Measurements from ENCODE around the gene EIPR1.
"Not testable (repeated sequence)": the region's sequence is repeated elsewhere in the genome, so short reads cannot be mapped to it uniquely, and the experiment has no call there.

Gene EIPR1

DNA sequence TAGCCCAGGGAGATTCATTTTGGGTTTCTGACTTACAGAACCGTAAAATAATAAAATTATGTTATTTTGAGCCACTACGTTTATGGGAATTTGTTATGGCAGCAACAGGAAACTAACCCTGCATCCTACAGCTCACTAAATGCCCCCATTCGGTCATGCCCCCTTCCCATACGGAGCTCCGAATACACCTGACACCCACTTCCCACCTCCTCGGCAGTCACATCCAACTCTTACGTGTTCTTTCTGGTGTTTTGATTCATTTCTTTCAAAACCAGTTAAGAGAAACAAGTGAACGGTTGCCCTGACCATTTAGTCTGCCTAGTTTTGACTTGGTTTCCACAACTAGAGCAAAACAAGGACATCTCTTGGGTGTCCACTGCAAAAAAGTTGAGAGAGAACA is 19.7 kb downstream of the EIPR1 start:
- Histone ChIP-seq H3K9me3 (no peaks in the 10 kb centered on the region), H3K27me3 (ENCODE audit: low read depth) (no peaks in the 10 kb centered on the region), H3K4me1 (no peaks in the 10 kb centered on the region), H3K4me3 (no peak overlapping the region), H3K36me3 (replicated peaks) (peaks cover 8% of the 10 kb centered on the region)
- in situ Hi-C loops (cut with MboI; ENCODE audit: low sequenced_read_pairs) = no loop called here
- DNase-seq (ENCODE audit: low spot score in 2 of 2) = no peak

DNA sequence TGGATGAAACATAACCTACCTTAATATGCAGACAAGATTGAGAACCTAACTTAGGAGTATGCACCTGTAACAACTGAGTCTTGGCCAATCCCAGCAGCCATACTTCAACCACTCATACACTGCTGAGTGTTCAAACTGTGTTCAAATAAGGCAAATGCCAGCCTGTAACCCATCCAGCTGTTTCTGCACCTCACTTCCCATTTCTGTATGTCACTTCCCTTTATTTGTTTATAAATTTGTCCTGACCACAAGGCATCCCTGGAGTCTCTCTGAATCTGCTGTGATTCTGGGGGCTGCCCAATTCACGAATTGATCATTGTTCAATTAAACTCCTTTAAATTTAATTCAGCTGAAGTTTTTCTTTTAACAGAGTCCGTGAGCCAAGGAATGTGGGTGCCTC is 20.2 kb downstream of the EIPR1 start:
- H3K4me1 ChIP-seq; DNase-seq (ENCODE audit: low spot score in 2 of 2); in situ Hi-C loops (cut with MboI; ENCODE audit: low sequenced_read_pairs); H3K4me3 ChIP-seq; H3K9me3 ChIP-seq; H3K27me3 ChIP-seq (ENCODE audit: low read depth): not testable (repeated sequence)
- peaks cover 13% of the 10 kb centered on the region for H3K36me3 ChIP-seq (replicated peaks)

DNA sequence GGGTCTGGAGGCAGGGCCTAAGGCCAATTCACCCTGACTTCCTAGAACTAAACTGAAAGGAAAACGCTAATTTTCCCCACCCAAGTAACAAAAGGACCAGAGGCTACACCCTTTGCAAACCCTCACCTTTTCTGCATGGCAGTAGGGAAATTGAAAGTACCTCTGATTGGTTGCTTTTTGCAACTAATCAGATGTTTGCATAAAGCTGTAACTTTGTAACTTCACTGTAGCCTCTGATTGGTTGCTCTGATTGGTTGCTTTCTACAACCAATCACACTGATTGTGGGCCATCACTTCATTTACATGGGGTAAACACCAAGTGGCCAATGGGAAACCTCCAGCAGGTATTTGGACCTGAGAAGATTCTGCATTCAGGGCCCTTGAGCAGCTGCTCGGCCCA is 20.8 kb downstream of the EIPR1 start:
- peaks cover 13% of the 10 kb centered on the region for H3K36me3 ChIP-seq (replicated peaks)
- no peak overlapping the region for H3K4me3 ChIP-seq
- DNase-seq (ENCODE audit: low spot score in 2 of 2) = no peak
- H3K27me3 ChIP-seq (ENCODE audit: low read depth) = no peaks in the 10 kb centered on the region
- no peaks in the 10 kb centered on the region for H3K4me1 ChIP-seq
- no peaks in the 10 kb centered on the region for H3K9me3 ChIP-seq
- in situ Hi-C loops (cut with MboI; ENCODE audit: low sequenced_read_pairs) = no loop called here

DNA sequence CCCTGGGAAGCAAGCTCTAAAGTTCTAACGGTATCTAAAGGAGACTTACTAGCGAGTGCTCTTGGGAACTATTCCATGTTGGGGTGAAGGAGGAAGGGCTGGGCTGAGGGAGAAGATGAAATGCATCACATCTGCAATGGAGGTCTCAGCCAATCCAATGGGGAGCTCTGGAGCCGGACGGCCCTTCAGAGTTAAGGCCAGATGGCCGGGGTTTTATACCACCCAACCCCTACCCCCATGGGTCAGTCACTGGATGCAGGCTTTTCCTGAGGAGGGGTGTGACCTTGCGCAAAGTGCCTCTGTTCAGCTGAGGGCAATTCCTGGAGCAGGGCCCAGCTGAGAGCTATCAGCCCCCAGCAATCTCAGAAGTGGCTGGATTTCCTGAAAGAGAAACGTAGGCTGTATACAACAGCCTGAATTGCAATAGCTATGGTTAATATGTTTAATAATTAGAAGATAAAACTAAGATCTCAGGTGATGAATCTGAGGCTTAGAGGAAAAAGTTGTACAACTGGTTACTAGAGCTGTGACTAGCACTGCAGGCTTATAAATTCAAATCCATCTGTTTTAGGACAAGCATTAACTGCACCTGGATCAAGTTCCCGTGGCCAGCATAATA is 21.6 kb downstream of the EIPR1 start:
- Histone ChIP-seq H3K36me3 (replicated peaks) (peaks cover 13% of the 10 kb centered on the region), H3K9me3 (no peaks in the 10 kb centered on the region), H3K4me1 (no peaks in the 10 kb centered on the region), H3K27me3 (ENCODE audit: low read depth) (no peaks in the 10 kb centered on the region), H3K4me3 (no peak overlapping the region)
- no peak for DNase-seq (ENCODE audit: low spot score in 2 of 2)
- in situ Hi-C loops (cut with MboI; ENCODE audit: low sequenced_read_pairs) = no loop called here

DNA sequence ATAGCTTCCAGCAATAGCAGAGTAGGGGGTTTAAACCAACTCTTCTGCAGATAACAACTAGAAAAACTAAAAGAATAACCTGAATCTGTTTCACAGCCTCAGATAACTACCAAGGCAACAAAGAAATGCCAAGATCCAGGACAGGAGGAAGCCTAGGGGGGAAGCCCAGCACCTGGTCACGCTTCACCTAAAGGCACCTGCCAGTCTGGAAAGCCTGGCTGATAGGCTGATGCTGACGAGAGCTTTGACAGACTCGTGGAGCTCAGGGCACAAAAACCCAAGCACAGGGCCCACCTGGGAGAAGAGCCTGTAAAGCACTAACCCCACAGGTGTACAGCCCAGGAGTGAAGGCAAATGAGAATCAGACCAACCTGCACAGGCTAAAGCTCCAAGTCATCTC is 22.6 kb downstream of the EIPR1 start:
- Histone ChIP-seq H3K4me1 (no peaks in the 10 kb centered on the region), H3K9me3 (no peaks in the 10 kb centered on the region), H3K27me3 (ENCODE audit: low read depth) (no peaks in the 10 kb centered on the region), H3K36me3 (replicated peaks) (peaks cover 13% of the 10 kb centered on the region), H3K4me3 (no peak overlapping the region)
- in situ Hi-C loops (cut with MboI; ENCODE audit: low sequenced_read_pairs) = no loop called here
- DNase-seq (ENCODE audit: low spot score in 2 of 2) = no peak

DNA sequence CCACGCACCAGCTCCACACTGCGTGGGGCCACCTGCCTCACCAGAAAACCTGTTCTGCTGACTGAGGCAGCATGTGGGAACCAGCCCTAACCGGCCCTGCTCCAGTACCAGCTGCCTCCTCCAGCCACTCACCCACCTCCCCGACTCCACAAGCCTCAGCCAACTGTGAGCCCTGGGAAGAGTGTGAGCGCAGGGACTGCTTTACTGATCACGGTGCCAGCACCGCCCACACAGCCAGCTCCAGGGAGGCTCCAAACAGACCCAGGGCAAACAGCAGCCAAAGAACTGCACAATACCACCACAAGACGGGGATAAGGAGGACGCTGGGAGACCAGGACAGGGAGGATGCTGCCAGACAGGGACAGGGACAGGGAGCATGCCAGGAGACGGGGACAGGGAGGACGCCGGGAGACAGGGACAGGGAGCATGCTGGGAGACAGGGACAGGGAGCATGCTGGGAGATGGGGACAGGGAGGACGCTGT is 28.4 kb downstream of the EIPR1 start:
- H3K4me1 ChIP-seq = no peaks in the 10 kb centered on the region
- in situ Hi-C loops (cut with MboI; ENCODE audit: low sequenced_read_pairs) = no loop called here
- no peaks in the 10 kb centered on the region for H3K9me3 ChIP-seq
- H3K4me3 ChIP-seq = no peak overlapping the region
- no peak for DNase-seq (ENCODE audit: low spot score in 2 of 2)
- H3K27me3 ChIP-seq (ENCODE audit: low read depth) = no peaks in the 10 kb centered on the region
- H3K36me3 ChIP-seq (replicated peaks) = peaks cover 13% of the 10 kb centered on the region

DNA sequence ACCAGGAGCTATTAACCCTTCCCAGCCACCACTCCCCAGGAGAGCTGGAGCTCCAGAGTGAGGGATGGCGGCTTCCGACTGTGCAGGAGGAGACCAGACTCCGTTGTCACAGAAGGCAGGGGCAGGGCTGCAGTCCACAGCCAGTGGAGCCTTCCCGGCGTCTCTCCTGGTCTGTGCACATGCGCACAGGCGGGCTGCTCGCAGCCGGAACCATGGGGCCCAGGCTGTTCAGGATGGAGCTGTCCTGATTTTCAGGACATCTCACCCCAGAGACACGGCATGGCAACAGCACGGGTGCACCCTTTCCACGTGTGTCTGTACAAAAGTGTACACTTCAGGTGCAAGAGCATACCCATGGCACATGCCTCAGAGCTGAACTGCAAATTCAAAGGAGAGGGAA is 28.9 kb downstream of the EIPR1 start:
- Histone ChIP-seq H3K4me1 (no peaks in the 10 kb centered on the region), H3K4me3 (no peak overlapping the region), H3K36me3 (replicated peaks) (peaks cover 13% of the 10 kb centered on the region), H3K9me3 (no peaks in the 10 kb centered on the region), H3K27me3 (ENCODE audit: low read depth) (no peaks in the 10 kb centered on the region)
- in situ Hi-C loops (cut with MboI; ENCODE audit: low sequenced_read_pairs) = no loop called here
- DNase-seq (ENCODE audit: low spot score in 2 of 2) = no peak

DNA sequence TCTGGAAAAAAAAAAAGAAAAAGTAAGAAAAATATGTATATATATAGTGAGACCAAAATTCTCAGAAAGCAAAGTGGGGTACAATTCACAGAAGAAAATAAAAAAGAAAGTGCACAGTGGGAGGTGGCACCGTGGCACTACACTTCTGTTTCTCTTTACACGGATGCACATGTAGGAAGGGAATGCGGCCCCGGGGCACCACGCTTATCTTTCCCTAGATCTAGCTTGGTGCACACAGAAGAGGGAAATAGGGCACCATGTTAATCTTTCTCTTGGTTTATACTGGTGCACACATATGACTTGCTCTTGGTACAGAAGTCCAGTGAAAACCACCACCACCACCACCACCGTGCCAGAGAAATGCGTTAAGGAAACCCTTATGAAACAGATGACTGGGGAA is 32.0 kb downstream of the EIPR1 start:
- in situ Hi-C loops (cut with MboI; ENCODE audit: low sequenced_read_pairs) = no loop called here
- no peaks in the 10 kb centered on the region for H3K27me3 ChIP-seq (ENCODE audit: low read depth)
- H3K4me1 ChIP-seq = no peaks in the 10 kb centered on the region
- no peak overlapping the region for H3K4me3 ChIP-seq
- no peaks in the 10 kb centered on the region for H3K9me3 ChIP-seq
- no peaks in the 10 kb centered on the region for H3K36me3 ChIP-seq (replicated peaks)
- DNase-seq (ENCODE audit: low spot score in 2 of 2) = no peak

DNA sequence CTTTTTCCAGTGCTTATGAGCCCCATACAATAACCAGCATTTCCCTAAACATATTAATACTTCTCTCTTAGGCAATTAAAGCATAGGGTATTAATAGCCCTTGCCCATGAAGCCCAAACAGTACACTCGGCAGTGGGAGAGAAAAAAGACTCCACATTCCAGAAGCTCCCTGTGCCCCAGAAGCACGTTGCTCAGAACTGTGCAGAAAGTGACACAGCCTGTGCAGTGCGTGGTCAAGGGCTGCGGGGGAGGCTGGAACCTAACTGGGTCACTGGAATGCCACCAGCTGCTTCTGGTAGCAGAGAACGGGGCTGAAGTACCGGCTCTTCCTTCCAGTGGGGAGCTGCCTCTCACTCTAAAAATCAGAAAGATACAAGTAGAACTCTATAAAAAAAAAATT is 32.7 kb downstream of the EIPR1 start:
- H3K4me3 ChIP-seq = no peak overlapping the region
- no peaks in the 10 kb centered on the region for H3K27me3 ChIP-seq (ENCODE audit: low read depth)
- no peaks in the 10 kb centered on the region for H3K36me3 ChIP-seq (replicated peaks)
- in situ Hi-C loops (cut with MboI; ENCODE audit: low sequenced_read_pairs) = no loop called here
- no peak for DNase-seq (ENCODE audit: low spot score in 2 of 2)
- H3K4me1 ChIP-seq = no peaks in the 10 kb centered on the region
- H3K9me3 ChIP-seq = no peaks in the 10 kb centered on the region

DNA sequence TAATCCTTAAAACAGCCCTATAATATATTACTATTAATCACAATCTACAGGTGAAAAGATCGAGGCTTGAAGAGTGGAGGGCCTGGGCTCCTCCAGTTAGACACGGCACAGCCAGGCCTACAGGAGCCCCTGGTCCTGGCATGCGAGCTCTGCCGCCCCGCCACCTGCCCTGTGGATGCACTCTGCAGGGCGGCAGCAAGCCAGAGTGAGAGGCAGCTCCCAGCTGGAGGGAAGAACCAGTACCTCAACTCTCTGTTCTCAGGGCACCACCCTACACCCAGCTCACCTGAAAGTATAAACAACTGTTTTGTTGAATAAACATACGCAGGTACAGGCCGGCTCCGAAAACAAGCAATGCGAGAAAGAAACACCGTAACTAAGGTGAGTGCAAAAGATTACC is 34.6 kb downstream of the EIPR1 start:
- DNase-seq (ENCODE audit: low spot score in 2 of 2) = no peak
- in situ Hi-C loops (cut with MboI; ENCODE audit: low sequenced_read_pairs) = no loop called here
- Histone ChIP-seq H3K27me3 (ENCODE audit: low read depth) (no peaks in the 10 kb centered on the region), H3K4me1 (no peaks in the 10 kb centered on the region), H3K4me3 (no peak overlapping the region), H3K9me3 (no peaks in the 10 kb centered on the region), H3K36me3 (replicated peaks) (no peaks in the 10 kb centered on the region)

DNA sequence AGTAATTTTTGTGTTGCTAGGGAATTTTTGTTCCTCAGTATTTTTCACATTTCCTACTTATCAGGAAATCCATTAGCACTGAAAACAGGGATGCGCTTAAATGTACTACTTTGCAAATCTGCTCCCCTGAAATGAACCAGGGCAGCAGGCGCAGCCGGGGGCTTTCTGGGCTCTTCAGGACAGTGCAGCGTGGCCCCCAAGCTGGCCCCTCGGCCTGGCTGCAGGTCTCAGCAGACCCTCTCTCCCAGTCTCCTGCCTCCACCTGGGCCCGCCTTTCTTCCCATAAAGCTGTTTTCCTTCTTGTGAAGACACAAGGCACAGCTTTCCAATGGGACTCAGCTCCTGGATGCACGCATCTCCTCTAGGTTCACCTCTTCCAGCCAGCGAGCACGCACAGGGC is 35.3 kb downstream of the EIPR1 start:
- H3K36me3 ChIP-seq (replicated peaks) = no peaks in the 10 kb centered on the region
- in situ Hi-C loops (cut with MboI; ENCODE audit: low sequenced_read_pairs) = no loop called here
- H3K4me3 ChIP-seq = no peak overlapping the region
- DNase-seq (ENCODE audit: low spot score in 2 of 2) = no peak
- H3K27me3 ChIP-seq (ENCODE audit: low read depth) = no peaks in the 10 kb centered on the region
- H3K4me1 ChIP-seq = no peaks in the 10 kb centered on the region
- H3K9me3 ChIP-seq = no peaks in the 10 kb centered on the region

DNA sequence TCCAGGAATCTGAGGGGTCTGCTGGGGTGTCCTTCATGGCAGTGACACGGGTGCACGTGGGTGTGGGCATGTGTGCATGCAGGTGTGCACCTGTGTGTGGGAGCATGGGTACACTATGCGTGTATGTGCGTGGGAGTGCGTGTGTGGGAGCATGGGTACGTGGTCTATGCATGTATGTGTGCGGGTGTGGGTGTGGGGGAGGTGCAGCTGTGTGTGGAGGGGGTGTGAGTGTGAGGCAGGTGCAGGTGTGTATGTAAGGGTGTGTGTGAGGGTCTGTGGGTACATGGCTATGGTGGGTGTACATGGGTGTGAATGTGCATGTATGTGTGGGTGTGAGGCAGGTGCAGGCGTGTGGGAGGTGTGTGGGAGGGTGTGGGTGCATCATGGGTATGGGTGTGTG is 36.3 kb downstream of the EIPR1 start:
- no peaks in the 10 kb centered on the region for H3K4me1 ChIP-seq
- in situ Hi-C loops (cut with MboI; ENCODE audit: low sequenced_read_pairs) = no loop called here
- DNase-seq (ENCODE audit: low spot score in 2 of 2) = no peak
- no peaks in the 10 kb centered on the region for H3K9me3 ChIP-seq
- no peak overlapping the region for H3K4me3 ChIP-seq
- H3K27me3 ChIP-seq (ENCODE audit: low read depth) = no peaks in the 10 kb centered on the region
- H3K36me3 ChIP-seq (replicated peaks) = no peaks in the 10 kb centered on the region

DNA sequence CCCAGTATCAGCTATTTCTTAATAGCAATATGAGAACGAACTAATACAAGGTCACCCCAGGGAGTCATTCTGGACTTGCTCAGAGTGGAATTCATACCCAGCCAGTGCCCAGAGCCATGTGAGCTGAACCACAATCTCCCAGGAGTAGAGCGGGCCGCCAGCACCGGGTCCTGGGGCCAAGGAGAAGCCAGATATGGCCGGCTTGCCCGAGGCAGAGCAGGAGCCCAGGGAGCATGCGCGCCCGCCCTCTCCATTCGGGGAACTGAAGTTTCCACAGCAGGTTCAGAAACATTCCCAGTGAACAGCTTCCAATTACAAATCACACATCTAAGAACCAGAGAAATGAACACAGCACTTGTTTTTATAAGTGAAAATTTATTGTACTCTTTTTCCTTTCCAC is 37.5 kb downstream of the EIPR1 start:
- H3K27me3 ChIP-seq (ENCODE audit: low read depth) = no peaks in the 10 kb centered on the region
- no peaks in the 10 kb centered on the region for H3K9me3 ChIP-seq
- in situ Hi-C loops (cut with MboI; ENCODE audit: low sequenced_read_pairs) = no loop called here
- no peak for DNase-seq (ENCODE audit: low spot score in 2 of 2)
- H3K36me3 ChIP-seq (replicated peaks) = no peaks in the 10 kb centered on the region
- H3K4me1 ChIP-seq = no peaks in the 10 kb centered on the region
- no peak overlapping the region for H3K4me3 ChIP-seq

DNA sequence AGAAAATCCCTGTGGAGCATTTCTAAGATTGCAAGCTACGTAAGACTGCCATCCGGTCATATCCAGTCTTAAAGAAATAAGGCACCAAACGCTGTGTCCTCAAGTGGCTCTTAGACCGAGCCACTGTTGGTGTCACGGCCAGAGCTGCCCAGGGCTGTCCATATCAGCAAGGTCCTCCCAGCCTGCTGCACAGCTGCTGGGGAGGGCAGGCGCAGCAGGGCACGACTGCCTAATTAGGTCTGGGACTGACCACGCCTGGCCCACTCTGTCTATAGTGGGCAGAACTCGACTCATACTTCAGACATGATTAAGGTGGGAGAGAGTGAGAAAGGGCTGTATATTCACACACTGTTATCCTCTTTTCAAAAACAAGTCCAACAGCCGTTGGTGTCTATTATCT is 39.3 kb downstream of the EIPR1 start:
- no peaks in the 10 kb centered on the region for H3K4me1 ChIP-seq
- no peaks in the 10 kb centered on the region for H3K36me3 ChIP-seq (replicated peaks)
- H3K4me3 ChIP-seq = no peak overlapping the region
- DNase-seq (ENCODE audit: low spot score in 2 of 2) = no peak
- H3K9me3 ChIP-seq = no peaks in the 10 kb centered on the region
- H3K27me3 ChIP-seq (ENCODE audit: low read depth) = no peaks in the 10 kb centered on the region
- in situ Hi-C loops (cut with MboI; ENCODE audit: low sequenced_read_pairs) = no loop called here

DNA sequence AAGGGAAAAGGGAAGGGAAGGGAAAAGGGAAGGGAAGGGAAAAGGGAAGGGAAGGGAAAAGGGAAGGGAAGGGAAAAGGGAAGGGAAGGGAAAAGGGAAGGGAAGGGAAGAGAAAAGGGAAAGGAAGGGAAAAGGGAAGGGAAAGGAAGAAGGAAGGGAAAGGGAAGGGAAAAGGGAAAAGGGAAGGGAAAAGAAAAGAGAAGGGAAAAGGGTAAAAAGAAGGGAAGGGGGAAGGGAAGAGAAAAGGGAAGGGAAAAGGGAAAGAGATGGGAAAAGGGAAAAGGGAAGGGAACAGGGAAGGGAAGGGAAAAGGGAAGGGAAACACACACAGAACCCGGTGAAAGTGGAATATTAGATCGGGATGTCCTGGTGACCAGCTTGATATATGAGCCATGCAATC is 40.8 kb downstream of the EIPR1 start:
- Histone ChIP-seq H3K9me3 (no peaks in the 10 kb centered on the region), H3K36me3 (replicated peaks) (no peaks in the 10 kb centered on the region), H3K27me3 (ENCODE audit: low read depth) (no peaks in the 10 kb centered on the region), H3K4me3 (no peak overlapping the region), H3K4me1 (no peaks in the 10 kb centered on the region)
- in situ Hi-C loops (cut with MboI; ENCODE audit: low sequenced_read_pairs) = no loop called here
- DNase-seq (ENCODE audit: low spot score in 2 of 2) = no peak
